GM19455 (cell line): ENCODE results near the gene ITGA5.
"Not testable (repeated sequence)": the region's sequence is repeated elsewhere in the genome, so short reads cannot be mapped to it uniquely, and the experiment has no call there.

Experiments
- ATAC-seq: cut with Tn5 transposase; IDR thresholded peaks from one replicate; pipeline ENCODE4 v1.9.1; 2021; ENCODE audit not compliant: unreplicated experiment

Gene ITGA5

DNA sequence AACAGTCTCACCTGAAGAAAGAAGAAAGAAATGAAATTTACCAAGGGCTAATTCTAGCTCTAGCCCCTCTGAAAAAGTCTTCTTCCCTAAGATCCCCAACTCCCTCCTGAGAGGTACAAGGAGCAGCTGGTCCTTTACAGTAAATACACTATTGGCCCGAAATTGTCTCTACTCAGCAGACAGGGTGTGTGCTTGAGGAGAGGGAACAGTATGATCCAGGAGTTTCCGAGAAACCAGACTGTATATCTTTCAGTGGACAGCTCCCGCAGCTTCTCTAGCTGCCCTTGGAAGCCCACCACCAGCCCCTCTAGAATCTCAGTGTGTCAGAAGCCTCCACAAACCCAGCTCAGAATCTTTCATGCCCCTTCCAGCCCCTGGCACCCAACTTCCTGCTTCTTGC is 62.8 kb downstream of the ITGA5 start:
- no peak for ATAC-seq

GRCh38 chr12:54355104-54355815 is 63.8 kb downstream of the ITGA5 start:
- no peak for ATAC-seq

DNA sequence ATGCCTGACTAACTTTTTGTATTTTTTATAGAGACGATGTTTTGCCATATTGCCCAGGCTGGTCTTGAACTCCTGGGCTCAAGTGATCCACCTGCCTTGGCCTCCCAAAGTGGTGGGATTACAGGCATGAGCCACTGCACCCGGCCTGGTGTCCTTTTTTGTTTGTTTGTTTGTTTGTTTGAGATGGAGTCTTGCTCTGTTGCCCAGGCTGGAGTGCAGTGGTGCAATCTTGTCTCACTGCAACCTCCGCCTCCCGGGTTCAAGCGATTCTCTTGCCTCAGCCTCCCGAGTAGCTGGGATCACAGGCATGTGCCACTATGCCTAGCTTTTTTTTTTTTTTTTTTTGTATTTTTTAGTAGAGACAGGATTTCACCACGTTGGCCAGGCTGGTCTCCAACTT is 64.8 kb downstream of the ITGA5 start:
- not testable (repeated sequence) for ATAC-seq

DNA sequence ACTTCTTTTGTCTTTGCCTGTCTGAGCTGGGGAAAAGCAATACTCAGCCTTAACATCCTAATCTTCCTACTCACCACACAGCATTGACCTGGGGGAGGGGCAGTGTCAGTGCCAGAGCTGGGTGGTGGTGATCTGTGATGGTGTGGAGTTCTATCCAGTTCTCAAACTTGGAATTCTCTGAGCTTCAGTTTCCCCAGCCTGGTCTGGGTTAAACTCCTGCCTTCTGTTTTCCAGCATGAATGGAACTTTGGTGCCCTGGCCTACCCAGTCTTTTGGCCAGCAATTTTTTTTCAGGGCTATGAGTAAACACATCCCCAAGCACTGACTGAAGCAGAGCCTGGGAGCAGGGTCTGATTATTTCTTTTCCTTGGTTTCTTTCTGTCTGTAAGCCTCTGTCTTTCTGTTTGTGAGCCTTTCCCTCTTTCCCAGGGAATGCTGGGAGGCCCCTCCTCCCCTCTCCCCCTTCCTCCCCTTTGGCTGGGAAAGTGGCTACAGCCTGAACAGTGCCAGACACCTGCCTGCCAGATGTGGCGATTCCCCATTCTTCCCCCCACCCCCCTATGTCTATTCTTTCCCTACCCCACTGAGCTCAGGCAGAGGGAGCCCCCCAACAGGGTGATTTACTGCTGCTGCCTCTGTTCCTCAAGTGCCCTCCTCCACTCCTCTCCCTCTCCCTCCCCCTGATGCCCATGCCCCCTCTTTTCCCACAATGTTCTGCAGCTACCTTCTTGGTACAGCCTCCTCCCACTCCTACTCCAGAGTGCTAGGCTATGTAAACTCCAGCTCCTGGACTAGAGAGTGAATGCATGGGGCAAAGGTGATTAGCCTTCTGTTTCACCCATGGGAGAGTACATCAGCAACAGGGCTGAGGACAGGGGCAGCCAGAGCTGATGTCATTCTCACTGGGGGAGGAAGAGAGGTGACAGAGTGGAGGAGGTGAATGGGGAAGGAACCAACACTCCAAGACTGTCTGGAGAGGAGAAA is 65.9 kb downstream of the ITGA5 start:
- no peak for ATAC-seq

- no peak for ATAC-seq
Observed at GRCh38 chr12:54352022-54352531, 67.0 kb downstream of the ITGA5 start.

- no peak for ATAC-seq
Observed at GRCh38 chr12:54351341-54351740, 67.7 kb downstream of the ITGA5 start.

GRCh38 chr12:54350743-54351142 is 68.3 kb downstream of the ITGA5 start:
- ATAC-seq: no peak

DNA sequence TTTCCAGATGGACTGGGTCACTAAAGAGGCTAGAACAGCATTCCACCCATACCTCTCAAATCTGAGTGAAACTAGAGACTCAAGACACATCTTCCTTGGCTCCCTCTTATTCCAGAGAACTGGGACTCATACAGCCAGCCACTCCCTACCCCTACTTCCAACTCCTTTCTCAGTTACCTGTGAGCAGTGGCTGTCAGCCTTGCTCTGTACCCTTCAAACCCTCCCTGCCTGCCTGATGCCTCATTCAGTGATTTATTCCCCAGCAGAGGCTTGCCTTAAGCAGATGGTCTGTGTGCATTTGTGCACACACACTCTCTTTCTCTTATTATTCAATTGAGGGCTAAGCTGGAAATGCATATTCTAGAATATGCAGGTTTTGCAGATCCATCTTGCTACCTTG is 69.4 kb downstream of the ITGA5 start:
- no peak for ATAC-seq

DNA sequence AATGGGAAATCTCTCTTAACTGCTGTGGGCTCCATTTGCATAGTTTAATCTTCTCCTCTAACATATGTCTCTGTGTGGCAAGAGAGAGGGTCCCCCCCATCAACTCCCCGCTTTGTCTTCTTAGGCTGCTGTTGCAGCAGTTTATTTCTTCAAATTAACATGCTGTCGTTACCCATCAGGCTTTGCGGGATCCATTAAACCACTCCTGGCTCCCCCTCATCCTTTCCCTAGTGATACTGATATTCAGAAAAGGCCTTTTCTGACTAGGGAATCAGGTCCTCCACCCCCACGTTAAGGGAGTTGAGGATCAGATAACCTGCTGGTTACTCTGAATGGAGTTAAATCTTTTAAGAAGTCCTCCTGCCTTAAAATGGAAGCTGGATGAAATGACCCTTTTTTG is 70.0 kb downstream of the ITGA5 start:
- ATAC-seq: no peak
